Inferior parietal cortex (tissue), 1 donor: ENCODE measurements around the gene UBE2C.
A peak's percentile ranks its signal among the peaks of the same experiment; 100 is the strongest.
"Not testable (repeated sequence)": the region's sequence is repeated elsewhere in the genome, so short reads cannot be mapped to it uniquely, and the experiment has no call there.

Experiments used
- DNase-seq: peaks from one replicate; pipeline ENCODE4 v3.0.0-alpha.2; 2016; ENCODE audit errors: extremely low spot score

Gene UBE2C

DNA sequence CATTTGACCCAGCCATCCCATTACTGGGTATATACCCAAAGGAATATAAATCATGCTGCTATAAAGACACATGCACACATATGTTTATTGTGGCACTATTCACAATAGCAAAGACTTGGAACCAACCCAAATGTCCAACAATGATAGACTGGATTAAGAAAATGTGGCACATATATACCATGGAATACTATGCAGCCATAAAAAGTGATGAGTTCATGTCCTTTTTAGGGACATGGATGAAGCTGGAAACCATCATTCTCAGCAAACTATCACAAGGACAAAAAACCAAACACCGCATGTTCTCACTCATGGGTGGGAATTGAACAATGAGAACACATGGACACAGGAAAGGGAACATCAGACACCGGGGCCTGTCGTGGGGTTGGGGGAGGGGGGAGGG, 14.5 kb upstream of the UBE2C start:
- not testable (repeated sequence) for DNase-seq

DNA sequence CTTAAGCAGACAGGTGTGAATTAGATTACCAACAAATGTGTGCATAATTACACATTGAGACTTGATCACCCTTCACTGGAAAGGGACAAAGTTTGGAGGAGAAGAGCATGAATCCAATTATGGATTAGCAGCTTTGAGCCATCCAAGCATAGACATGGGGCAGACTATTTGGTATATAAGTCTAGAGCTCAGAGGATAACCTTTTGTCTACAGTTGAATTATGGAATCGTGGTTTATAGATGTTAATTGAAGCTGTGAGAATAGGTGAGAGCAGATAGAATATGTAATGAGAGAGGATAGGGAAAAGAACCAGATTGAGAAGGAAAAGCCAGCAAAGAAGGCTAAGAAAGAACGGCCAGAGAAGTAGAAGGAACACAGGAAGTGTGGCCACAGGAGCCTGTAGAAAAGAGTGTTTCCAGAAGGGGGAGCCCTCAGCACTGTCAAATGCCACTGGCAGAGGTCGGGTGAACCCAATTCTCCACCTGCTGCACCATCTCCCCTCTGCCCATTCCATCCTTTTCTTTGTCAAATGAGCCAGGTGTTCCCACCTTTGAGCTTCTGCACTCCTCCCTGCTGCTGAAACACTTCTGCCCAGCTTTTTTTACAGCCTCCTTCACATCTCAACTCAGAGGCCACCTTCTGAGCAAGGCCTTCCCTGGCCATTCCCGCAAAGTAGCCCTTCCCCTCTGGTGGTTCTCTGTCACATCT, 13.4 kb upstream of the UBE2C start:
- peak; percentile 56 for DNase-seq

DNA sequence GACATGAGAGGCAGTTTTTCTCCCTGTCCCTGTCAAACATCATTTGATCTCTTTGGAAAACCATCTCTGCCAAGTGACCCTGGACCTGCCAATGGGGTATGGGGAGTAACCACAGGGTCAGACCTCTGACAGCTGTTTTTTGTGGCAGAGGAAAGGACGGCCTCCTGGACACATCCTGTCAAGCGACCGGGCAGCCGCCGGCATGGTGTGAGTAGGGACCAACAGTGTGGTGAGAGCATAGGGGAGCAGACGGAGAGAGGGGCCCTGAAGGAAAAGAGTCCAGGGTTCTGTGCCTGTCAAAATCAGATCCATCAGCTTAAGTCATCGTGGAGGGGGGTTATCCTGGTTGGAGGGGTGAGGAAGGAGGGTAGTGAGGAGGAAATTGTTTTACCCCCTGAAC, 10.6 kb upstream of the UBE2C start:
- no peak for DNase-seq

DNA sequence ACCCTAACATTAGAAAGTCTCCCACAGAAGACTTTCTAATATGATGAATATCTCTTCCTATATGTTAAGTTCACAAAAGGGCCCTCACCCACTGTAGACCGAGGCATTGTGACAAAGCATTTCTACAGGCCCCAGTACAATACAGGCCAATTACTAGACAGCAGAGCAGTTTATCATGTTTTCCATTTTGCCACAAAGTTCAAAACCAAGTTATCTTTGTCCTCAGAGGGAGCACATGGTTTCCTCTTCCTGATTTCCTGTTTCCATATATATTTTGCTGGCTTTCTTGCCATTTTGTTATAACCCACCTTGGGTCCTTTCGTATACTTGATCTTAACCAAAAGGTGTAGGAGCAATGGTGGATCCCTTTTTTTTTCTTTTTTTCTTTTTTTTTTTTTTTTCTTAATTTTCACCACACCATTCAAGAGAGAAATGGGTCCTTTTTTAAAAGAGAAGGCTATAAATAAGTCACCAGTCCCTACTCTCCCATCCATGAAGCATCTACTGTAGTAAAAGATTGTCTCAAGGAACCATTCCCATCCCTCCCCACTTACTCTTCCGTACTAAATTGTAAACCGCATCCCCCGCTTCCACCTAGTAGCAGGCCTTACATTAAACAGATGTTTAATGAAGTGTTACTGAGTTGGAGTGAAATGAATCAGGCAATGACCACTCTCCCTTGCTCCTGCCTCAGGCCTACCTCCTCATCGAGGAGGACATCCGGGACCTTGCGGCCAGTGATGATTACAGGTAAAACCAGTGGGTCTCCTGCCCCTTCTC, 2.1 kb upstream of the UBE2C start:
- DNase-seq, result no peak

DNA sequence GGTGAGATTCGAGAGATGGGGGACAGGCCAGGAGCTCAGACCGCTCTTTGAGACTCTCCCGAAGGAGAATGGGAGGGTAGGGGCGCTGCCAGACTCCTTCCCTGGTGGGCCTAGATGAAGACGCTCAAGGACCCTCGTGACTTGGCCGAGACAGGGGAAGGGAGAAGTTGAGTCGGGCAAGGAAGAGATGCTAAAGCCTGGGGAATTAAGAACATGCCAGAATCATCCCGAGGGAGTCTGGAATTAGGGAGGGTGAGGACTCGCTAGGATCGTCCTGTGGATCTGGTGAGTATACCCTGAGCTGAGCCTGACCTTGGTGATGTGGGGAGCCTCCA, 529 bp downstream of the UBE2C start:
- no peak for DNase-seq

DNA sequence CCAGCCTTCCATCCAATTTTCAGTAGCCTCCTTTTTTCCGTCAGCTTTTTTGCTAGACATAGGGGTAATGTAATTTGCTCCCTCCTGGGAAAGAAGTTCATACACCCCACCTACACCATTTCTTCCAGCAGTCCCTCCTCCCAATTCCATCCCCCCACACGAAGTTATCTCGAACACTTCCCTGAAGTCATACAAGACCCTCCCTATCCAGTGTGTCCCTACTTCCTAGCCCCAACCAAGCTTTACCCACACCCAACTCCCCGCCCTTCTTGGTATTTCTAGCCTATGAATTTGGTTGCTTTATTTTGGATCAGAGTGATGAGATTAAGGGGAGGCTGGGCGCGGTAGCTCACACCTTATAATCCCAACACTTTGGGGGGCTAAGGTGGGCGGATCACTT, 1.0 kb downstream of the UBE2C start:
- no peak for DNase-seq

DNA sequence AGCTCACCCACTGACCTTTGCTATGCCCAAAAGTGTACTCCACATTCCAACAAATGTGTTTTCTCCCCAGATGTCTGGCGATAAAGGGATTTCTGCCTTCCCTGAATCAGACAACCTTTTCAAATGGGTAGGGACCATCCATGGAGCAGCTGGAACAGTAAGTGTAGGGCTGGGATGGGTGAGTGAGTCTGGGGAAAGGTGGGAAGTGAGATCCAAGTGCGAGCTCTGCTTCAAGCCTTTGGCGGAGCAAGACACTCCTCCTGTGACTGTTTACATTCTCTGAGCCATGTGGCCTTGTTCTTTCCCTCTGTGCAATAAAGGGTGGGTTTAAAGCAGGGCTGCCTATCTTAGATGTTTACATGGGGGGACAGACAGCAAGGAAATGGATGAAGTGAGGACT, 1.9 kb downstream of the UBE2C start:
- DNase-seq, result no peak

DNA sequence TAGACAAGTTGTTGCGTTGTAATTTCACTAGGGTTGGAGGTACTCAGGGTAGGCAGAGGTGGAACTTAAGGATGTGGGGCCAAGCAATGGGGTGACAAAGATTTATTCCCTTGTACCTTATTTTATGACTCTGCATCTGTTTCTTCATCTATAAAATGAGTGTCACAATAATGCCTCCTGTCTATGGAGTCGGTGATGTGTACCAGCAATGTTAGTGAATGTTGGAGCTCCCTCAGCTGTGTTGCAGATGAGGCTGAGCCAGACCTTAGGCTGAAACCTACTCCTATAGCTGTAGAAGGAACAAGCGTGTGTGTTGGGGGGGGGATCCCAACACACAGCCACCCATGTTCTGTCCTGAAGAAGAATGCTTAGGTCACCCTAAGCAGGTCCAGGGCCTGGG, 4.5 kb downstream of the UBE2C start:
- DNase-seq, result no peak

DNA sequence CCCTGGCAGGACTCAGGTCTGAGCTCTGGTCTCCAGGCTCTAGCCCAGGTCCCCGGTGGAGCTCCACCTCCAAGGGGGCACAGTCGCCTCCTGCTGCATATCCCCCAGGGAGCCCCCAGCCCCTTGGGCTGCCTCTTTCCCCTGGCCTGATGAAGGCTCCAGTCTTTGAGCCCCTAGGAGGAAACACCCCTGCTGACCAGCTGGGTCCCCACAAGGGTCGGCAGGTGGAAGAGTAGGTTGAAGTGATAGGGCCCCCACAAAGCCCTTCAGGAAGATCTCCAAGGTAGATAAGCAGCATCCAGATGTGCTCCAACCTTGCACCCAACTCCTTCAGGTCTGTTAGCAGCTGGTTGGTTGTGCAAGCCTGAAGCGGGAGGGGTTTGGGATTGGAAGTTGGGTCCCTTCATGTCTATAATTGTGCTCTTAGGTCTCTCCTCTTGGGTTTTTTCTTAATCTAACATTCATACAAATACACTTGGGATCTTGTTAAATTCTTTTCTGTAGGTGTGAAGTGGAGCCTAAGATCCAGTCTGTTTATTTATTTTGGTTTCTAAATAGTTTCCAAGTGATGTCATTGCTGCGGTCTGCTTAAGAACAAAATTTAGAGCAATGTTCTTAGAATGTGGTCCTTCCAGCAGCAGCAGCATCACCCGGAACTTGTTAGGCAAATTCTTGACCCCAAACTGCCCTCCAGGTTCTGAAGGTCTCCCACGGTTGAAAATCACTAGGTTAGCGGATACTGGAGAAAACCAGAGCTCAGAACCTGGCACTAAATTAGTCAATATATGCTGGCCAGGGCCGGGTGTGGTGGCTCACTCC, 5.1 kb downstream of the UBE2C start:
- no peak for DNase-seq

DNA sequence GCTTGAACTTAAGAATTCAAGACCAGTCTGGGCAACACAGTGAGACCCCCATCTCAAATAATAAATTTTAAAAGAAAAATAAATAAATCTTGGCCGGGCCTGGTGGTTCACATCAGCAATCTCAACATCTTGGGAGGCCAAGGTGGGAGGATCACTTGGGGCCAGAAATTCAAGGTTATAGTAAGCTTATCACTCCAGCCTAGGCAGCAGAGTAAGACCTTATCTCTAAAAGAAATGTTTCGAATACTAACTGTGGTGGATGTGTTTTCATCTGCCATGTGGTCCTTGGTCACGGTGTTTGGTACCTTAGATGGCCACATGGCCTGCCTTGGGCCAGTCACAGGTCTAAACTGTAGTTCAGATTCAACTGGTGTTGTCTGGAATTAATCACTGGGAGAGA, 5.8 kb downstream of the UBE2C start:
- no peak for DNase-seq

DNA sequence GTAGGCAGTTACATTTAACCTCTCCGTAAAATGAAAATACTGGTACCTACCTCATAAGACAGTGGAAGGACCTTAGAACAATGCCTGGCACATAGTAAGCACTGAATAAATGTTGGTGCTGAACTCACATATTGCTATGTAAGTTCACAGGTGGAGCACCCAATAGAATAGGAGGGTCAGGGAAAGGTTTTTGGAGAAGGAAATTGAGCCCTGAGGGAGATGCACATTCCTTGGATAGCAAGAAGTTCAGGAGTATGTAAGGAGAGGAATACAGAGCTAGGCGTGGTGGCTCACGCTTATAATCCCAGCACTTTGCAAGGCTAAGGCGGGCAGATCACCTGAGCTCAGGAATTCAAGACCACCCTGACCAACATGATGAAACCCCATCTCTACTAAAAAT, 7.0 kb downstream of the UBE2C start:
- no peak for DNase-seq

DNA sequence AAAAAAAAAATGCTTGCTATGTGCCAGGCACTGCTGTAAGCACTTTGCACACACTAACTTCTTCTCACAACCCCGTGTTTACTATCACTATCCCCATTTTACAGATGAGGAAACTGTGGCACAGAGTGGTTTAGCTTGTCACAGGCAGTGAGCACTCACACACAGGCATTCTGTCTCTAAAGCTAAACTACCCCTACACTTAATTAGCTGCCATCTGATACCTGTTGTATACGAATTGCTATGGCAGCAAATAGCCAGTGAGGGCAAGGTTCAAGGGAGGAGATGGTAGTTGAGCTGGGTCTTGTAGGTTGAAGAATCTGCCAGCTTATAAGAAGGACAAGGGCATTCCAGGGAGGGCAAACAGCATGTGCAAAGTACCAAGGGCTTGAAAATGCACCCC, 9.5 kb downstream of the UBE2C start:
- no peak for DNase-seq

DNA sequence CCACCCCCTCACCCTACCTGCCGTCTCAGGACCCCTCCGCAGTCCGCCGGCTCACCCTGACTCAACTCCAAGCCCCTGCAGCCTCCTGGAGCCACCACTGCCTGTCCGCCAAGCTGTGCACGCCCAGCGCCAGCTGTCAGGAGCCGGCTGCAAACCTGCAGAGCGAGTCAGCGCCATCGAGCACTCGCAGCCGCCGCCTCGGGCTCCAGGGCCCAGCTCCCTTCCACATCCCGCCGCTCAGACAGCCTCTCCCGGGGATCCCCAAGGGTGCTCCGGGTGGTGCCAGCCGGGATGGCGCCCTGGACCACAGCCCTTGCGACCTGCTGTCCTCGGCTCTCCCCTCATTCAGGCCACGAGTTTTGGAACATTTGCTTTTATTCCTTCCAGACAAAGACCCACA, 10.4 kb downstream of the UBE2C start:
- no peak for DNase-seq

DNA sequence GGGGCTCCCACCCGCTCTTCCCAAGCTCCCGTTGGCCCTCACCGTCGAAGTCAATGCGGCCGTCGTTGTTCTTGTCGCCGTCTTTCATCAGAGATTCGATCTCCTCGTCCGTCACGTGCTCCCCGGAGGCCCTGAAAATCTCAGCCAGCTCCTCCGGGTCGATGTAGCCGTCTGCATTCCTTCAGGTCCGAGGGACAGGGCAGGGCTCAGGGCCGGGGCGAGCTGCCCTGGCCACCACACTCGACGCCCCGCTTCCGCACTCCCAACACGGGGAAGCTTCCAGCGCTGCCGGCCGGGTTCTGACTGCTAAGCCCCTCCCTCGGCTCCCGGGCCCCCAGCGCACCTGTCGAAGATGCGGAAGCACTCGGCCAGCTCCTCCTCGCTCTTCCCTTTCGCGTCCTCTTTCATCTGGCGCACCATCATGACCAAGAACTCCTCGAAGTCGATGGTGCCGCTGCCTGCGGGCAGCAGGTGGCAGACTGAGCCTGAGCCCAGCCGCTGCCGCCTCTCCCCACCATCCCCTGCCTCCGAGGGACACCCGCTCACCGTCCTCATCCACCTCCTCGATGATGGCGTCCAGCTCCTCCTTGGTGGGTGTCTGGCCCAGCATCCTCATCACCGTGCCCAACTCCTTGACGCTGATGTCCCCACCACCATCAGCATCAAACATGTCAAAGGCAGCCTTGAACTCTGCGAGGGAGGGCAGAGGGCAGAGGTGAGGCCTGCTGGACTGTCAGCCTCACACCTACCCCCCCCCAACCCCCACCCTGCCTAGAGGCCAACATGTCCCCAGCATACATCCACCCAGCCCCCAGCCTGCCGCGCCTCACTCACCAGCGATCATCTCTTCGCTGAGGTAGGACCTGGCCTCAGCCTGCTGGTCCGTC, 11.7 kb downstream of the UBE2C start:
- DNase-seq, result no peak

DNA sequence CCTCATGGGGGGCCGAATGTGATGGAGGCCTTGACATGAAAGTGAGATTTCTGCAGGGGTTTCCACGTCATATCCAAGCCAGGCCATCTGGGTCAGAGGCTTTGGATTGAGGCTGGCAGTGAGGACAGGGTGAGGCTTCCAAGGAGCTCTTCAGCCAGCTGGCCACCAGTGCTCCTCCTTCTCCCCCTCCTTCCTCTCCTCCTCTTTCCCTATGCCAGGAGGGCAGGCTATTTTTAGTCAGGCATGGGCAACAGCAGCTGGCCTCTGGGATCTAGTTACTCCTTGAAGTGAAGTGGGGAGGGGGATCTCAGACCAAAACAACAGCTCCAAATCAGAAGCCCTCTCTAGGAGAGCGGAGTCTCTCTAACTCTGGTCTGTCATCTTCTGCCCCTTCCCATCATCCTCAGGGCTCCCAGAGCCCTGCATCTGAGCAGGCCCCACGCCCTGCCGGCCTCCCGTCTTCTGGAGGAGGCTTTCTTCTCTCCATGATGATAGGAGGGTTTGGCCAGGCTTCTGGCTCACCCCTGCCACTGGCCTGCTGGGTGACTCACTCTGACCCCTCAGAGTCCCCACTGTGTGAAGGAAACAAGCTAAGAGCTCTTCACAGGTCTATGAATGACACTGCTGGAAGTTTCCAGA, 14.1 kb downstream of the UBE2C start:
- no peak for DNase-seq

DNA sequence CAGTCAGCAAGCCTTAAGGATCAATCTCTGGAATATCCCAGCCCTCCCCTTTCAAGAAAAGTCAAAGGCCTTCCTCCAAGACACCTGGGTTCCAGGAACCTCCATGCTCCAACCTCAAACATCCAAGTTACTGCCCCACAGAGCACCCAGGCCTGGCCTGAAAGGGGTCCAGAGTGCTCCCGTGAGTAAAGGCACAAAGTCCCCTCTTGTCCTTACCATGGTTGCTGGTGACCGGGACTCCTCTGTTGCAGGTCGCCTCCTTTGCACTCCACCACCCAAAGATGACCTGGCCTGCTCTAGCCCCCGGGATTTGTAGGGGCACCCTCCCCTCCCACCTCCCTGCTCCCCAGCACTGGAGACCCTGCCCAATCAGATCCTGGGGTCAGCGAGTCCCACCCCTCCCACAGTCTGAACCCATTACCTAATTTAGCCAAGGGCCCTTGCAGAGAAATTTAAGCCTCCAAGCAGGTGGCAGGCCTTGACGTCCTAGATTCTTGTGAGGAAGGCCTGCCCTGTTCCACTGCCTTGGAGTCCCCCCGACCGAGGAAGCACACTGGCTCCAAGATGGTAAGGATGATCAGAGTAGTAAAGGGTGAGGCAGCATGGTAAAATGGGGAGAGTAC, 14.7 kb downstream of the UBE2C start, which contains the start of gene TNNC2:
TNNC2 (minus strand) TSS at position 283 of the 623 bp plus-strand sequence; CDS start at position 219, 64 bp downstream.
- no peak for DNase-seq

DNA sequence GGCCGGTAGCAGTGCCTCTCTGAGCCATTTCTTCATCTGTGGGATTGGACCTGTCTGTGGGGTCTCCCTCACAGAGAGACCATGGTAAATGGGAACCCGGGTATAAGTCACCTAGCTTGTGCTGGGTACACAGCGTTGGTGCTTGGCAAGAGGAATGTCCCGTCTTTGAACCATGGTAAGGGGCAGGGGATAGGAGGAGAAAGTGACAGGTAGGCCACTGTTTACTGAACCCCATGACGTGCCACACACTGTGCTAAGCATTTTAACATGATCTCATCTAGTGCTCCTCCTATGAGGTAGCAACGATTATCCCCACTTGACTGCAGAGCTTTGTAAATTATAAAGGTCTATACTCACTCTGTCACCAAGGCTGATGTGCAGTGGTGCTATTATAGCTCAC, 15.3 kb downstream of the UBE2C start:
- DNase-seq, result no peak

DNA sequence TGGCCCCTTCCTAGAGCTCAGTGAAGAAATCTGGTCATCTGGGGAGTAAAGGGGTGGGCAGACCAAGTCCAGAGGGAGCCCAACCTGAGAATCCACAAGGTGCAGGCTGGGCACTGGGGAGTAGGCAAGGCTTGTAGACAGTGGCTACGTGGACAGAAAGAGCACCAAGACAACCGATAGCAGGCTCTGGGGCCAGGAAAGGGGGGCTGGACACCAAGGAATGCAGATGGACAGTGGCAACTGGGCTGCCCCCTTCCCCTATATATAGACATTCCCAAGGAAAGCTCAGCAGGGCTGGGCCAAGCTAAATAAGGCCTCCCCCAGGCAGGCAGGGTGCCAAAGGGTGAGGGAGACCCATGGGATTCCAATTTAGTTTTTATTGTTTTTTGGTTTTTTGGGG, 16.1 kb downstream of the UBE2C start:
- no peak for DNase-seq

DNA sequence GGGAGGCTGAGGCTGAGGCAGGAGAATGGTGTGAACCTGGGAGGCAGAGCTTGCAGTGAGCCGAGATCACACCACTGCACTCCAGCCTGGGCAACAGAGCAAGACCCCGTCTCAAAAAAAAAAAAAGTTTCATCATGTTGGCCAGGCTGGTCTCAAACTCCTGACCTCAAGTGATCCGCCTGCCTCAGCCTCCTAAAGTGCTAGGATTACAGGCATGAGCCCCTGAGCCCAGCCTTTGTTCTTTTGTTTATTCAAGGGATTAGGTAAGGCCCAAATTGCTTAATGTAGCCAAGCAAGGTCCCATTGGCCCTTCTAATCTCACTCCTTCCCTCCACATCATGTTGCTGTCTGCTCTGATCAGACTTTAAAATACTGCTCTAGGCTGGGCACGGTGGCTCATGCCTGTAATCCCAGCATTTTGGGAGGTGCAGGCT, 17.2 kb downstream of the UBE2C start:
- DNase-seq, result not testable (repeated sequence)

DNA sequence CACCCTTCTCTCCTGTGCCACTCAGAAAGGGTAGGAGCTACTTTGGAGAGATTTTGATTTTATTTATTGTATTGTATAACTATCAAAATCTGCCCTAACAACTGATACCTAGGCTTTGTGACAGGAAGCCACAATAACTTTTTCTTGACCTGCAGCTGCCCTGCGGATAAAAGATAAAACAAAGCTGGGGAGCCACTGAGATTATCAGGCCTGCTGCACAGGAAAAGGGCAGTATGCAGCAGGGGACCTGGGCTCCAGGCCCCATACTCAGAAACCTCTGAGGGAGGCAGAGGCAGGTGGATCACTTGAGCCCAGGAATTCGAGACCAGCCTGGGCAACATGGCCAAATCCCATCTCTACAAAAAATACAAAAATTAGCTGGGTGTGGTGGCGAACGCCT, 20.2 kb downstream of the UBE2C start:
- DNase-seq, result no peak
